ENCODE results near the gene TTR. TPM values are rescaled to one million over a fixed set of nuclear protein-coding genes. Genes with fewer than 3 reads are reported as not detected.

Gene TTR
- polyA plus RNA-seq, 4 donors: 0.63 to 2,731 (median 6.0) TPM

- FAIRE-seq: peak; percentile 44
- DNase-seq: peak; percentile 77 to 87
- H3K4me1 ChIP-seq (ENCODE audit: control insufficient read depth in 3 of 3, insufficient read depth in 2 of 3, low read depth in 1 of 3, low read length in 2 of 3): peaks cover 0 to 17% (median 4%) of the 10 kb centered on the region in 3 donors
- no peaks in the 10 kb centered on the region for H3K9me3 ChIP-seq (ENCODE audit: control insufficient read depth in 2 of 2, insufficient read depth in 1 of 2, low read depth in 1 of 2, low read length in 1 of 2)
- H3K27ac ChIP-seq (ENCODE audit: low read depth in 1 of 3, low read length in 2 of 3): no peak overlapping the region
- 7 to 15% (median 12%) methylated on average over 7 of the region's 7 CpGs for WGBS, 3 donors
- no peaks in the 10 kb centered on the region for H3K27me3 ChIP-seq (ENCODE audit: control insufficient read depth in 3 of 3, insufficient read depth in 3 of 3, low read length in 3 of 3)
- H3K4me3 ChIP-seq (ENCODE audit: low read depth in 1 of 3, low read length in 3 of 3): no peak overlapping the region
- H3K36me3 ChIP-seq (ENCODE audit: control insufficient read depth in 3 of 3, insufficient read depth in 2 of 3, low read depth in 1 of 3, low read length in 3 of 3): no peaks in the 10 kb centered on the region
Measured at GRCh38 chr18:31555971-31556747, 35.5 kb upstream of the TTR start.

- WGBS, 3 donors: 95 to 100% (median 97%) methylated on average over 3 of the region's 3 CpGs
- no peaks in the 10 kb centered on the region for H3K36me3 ChIP-seq (ENCODE audit: control insufficient read depth in 3 of 3, insufficient read depth in 2 of 3, low read depth in 1 of 3, low read length in 3 of 3)
- H3K4me3 ChIP-seq (ENCODE audit: low read depth in 1 of 3, low read length in 3 of 3): no peak overlapping the region
- no peak for DNase-seq
- peaks cover 0 to 17% (median 4%) of the 10 kb centered on the region in 3 donors for H3K4me1 ChIP-seq (ENCODE audit: control insufficient read depth in 3 of 3, insufficient read depth in 2 of 3, low read depth in 1 of 3, low read length in 2 of 3)
- no peak overlapping the region for H3K27ac ChIP-seq (ENCODE audit: low read depth in 1 of 3, low read length in 2 of 3)
- no peaks in the 10 kb centered on the region for H3K9me3 ChIP-seq (ENCODE audit: control insufficient read depth in 2 of 2, insufficient read depth in 1 of 2, low read depth in 1 of 2, low read length in 1 of 2)
- H3K27me3 ChIP-seq (ENCODE audit: control insufficient read depth in 3 of 3, insufficient read depth in 3 of 3, low read length in 3 of 3): no peaks in the 10 kb centered on the region
- FAIRE-seq: no peak
Measured at GRCh38 chr18:31557446-31557845, 34.2 kb upstream of the TTR start.

GRCh38 chr18:31558567-31558966 lies 33.1 kb upstream of the TTR start:
- WGBS, 3 donors: 71 to 72% (median 72%) methylated on average over 9 of the region's 9 CpGs
- Histone ChIP-seq H3K27me3 (ENCODE audit: control insufficient read depth in 3 of 3, insufficient read depth in 3 of 3, low read length in 3 of 3) (no peaks in the 10 kb centered on the region), H3K27ac (ENCODE audit: low read depth in 1 of 3, low read length in 2 of 3) (no peak overlapping the region), H3K36me3 (ENCODE audit: control insufficient read depth in 3 of 3, insufficient read depth in 2 of 3, low read depth in 1 of 3, low read length in 3 of 3) (no peaks in the 10 kb centered on the region), H3K9me3 (ENCODE audit: control insufficient read depth in 2 of 2, insufficient read depth in 1 of 2, low read depth in 1 of 2, low read length in 1 of 2) (no peaks in the 10 kb centered on the region), H3K4me3 (ENCODE audit: low read depth in 1 of 3, low read length in 3 of 3) (no peak overlapping the region), H3K4me1 (ENCODE audit: control insufficient read depth in 3 of 3, insufficient read depth in 2 of 3, low read depth in 1 of 3, low read length in 2 of 3) (peaks cover 0 to 17% (median 4%) of the 10 kb centered on the region in 3 donors)
- DNase-seq: no peak
- no peak for FAIRE-seq

GRCh38 chr18:31562726-31563125 lies 29.0 kb upstream of the TTR start:
- Histone ChIP-seq H3K36me3 (ENCODE audit: control insufficient read depth in 3 of 3, insufficient read depth in 2 of 3, low read depth in 1 of 3, low read length in 3 of 3) (no peaks in the 10 kb centered on the region), H3K9me3 (ENCODE audit: control insufficient read depth in 2 of 2, insufficient read depth in 1 of 2, low read depth in 1 of 2, low read length in 1 of 2) (no peaks in the 10 kb centered on the region), H3K4me1 (ENCODE audit: control insufficient read depth in 3 of 3, insufficient read depth in 2 of 3, low read depth in 1 of 3, low read length in 2 of 3) (peaks cover 0 to 22% (median 9%) of the 10 kb centered on the region in 3 donors), H3K27ac (ENCODE audit: low read depth in 1 of 3, low read length in 2 of 3) (no peak overlapping the region), H3K4me3 (ENCODE audit: low read depth in 1 of 3, low read length in 3 of 3) (no peak overlapping the region), H3K27me3 (ENCODE audit: control insufficient read depth in 3 of 3, insufficient read depth in 3 of 3, low read length in 3 of 3) (no peaks in the 10 kb centered on the region)
- FAIRE-seq (no peak), DNase-seq (no peak)
- WGBS, 3 donors: 17 to 45% (median 24%) methylated on average over 4 of the region's 4 CpGs

GRCh38 chr18:31563778-31564177 lies 27.9 kb upstream of the TTR start:
- Histone ChIP-seq H3K27ac (ENCODE audit: low read depth in 1 of 3, low read length in 2 of 3) (no peak overlapping the region), H3K9me3 (ENCODE audit: control insufficient read depth in 2 of 2, insufficient read depth in 1 of 2, low read depth in 1 of 2, low read length in 1 of 2) (no peaks in the 10 kb centered on the region), H3K27me3 (ENCODE audit: control insufficient read depth in 3 of 3, insufficient read depth in 3 of 3, low read length in 3 of 3) (no peaks in the 10 kb centered on the region), H3K4me3 (ENCODE audit: low read depth in 1 of 3, low read length in 3 of 3) (no peak overlapping the region), H3K4me1 (ENCODE audit: control insufficient read depth in 3 of 3, insufficient read depth in 2 of 3, low read depth in 1 of 3, low read length in 2 of 3) (peaks cover 0 to 22% (median 9%) of the 10 kb centered on the region in 3 donors), H3K36me3 (ENCODE audit: control insufficient read depth in 3 of 3, insufficient read depth in 2 of 3, low read depth in 1 of 3, low read length in 3 of 3) (no peaks in the 10 kb centered on the region)
- FAIRE-seq (no peak), DNase-seq (no peak)
- WGBS, 3 donors: 0% methylated on average over 1 of the region's 1 CpG

- FAIRE-seq: no peak
- WGBS, 3 donors: 85 to 86% (median 85%) methylated on average over 2 of the region's 2 CpGs
- Histone ChIP-seq H3K27ac (ENCODE audit: low read depth in 1 of 3, low read length in 2 of 3) (peak overlapping the region in 1 of 3 donors; percentile 74), H3K36me3 (ENCODE audit: control insufficient read depth in 3 of 3, insufficient read depth in 2 of 3, low read depth in 1 of 3, low read length in 3 of 3) (no peaks in the 10 kb centered on the region), H3K4me3 (ENCODE audit: low read depth in 1 of 3, low read length in 3 of 3) (no peak overlapping the region), H3K9me3 (ENCODE audit: control insufficient read depth in 2 of 2, insufficient read depth in 1 of 2, low read depth in 1 of 2, low read length in 1 of 2) (no peaks in the 10 kb centered on the region), H3K27me3 (ENCODE audit: control insufficient read depth in 3 of 3, insufficient read depth in 3 of 3, low read length in 3 of 3) (no peaks in the 10 kb centered on the region), H3K4me1 (ENCODE audit: control insufficient read depth in 3 of 3, insufficient read depth in 2 of 3, low read depth in 1 of 3, low read length in 2 of 3) (peaks cover 0 to 22% (median 9%) of the 10 kb centered on the region in 3 donors)
- no peak for DNase-seq
Measured at GRCh38 chr18:31565345-31565744, 26.3 kb upstream of the TTR start.

GRCh38 chr18:31565782-31566512 lies 25.7 kb upstream of the TTR start:
- DNase-seq: peak in 1 of 2 donors; percentile 49
- no peaks in the 10 kb centered on the region for H3K36me3 ChIP-seq (ENCODE audit: control insufficient read depth in 3 of 3, insufficient read depth in 2 of 3, low read depth in 1 of 3, low read length in 3 of 3)
- H3K4me1 ChIP-seq (ENCODE audit: control insufficient read depth in 3 of 3, insufficient read depth in 2 of 3, low read depth in 1 of 3, low read length in 2 of 3): peaks cover 0 to 22% (median 9%) of the 10 kb centered on the region in 3 donors
- H3K4me3 ChIP-seq (ENCODE audit: low read depth in 1 of 3, low read length in 3 of 3): no peak overlapping the region
- no peaks in the 10 kb centered on the region for H3K9me3 ChIP-seq (ENCODE audit: control insufficient read depth in 2 of 2, insufficient read depth in 1 of 2, low read depth in 1 of 2, low read length in 1 of 2)
- WGBS, 3 donors: 79 to 81% (median 80%) methylated on average over 10 of the region's 10 CpGs
- H3K27me3 ChIP-seq (ENCODE audit: control insufficient read depth in 3 of 3, insufficient read depth in 3 of 3, low read length in 3 of 3): no peaks in the 10 kb centered on the region
- FAIRE-seq: no peak
- H3K27ac ChIP-seq (ENCODE audit: low read depth in 1 of 3, low read length in 2 of 3): peak overlapping the region in 2 of 3 donors; percentile 12 to 74

GRCh38 chr18:31566576-31567306 lies 24.9 kb upstream of the TTR start:
- FAIRE-seq (no peak), DNase-seq (peak; percentile 82 to 90)
- H3K27me3 ChIP-seq (ENCODE audit: control insufficient read depth in 3 of 3, insufficient read depth in 3 of 3, low read length in 3 of 3): no peaks in the 10 kb centered on the region
- no peaks in the 10 kb centered on the region for H3K9me3 ChIP-seq (ENCODE audit: control insufficient read depth in 2 of 2, insufficient read depth in 1 of 2, low read depth in 1 of 2, low read length in 1 of 2)
- H3K4me1 ChIP-seq (ENCODE audit: control insufficient read depth in 3 of 3, insufficient read depth in 2 of 3, low read depth in 1 of 3, low read length in 2 of 3): peaks cover 0 to 22% (median 9%) of the 10 kb centered on the region in 3 donors
- H3K27ac ChIP-seq (ENCODE audit: low read depth in 1 of 3, low read length in 2 of 3): peak overlapping the region in 2 of 3 donors; percentile 36 to 74
- no peaks in the 10 kb centered on the region for H3K36me3 ChIP-seq (ENCODE audit: control insufficient read depth in 3 of 3, insufficient read depth in 2 of 3, low read depth in 1 of 3, low read length in 3 of 3)
- no peak overlapping the region for H3K4me3 ChIP-seq (ENCODE audit: low read depth in 1 of 3, low read length in 3 of 3)
- WGBS, 3 donors: 47 to 65% (median 51%) methylated on average over 4 of the region's 4 CpGs
